Mesenchymal stem cell (in vitro differentiated cells and primary cell): ENCODE measurements around the gene CA14.
"Not testable (repeated sequence)": the region's sequence is repeated elsewhere in the genome, so short reads cannot be mapped to it uniquely, and the experiment has no call there.

Experiments used
- DNase-seq: peaks from one replicate; pipeline ENCODE4 v3.0.0-alpha.2; 2013
- H2AFZ ChIP-seq: one replicate; pipeline ENCODE4 v1.6.1; 2013; ENCODE audit warnings: low read depth, mild to moderate bottlenecking, control low read depth, inconsistent platforms, low read length, moderate library complexity
- H2AK5ac ChIP-seq: 2 replicates; pipeline ENCODE4 v1.6.1; 2013; ENCODE audit warnings: low read length, moderate library complexity, mild to moderate bottlenecking, inconsistent platforms; ENCODE audit not compliant: severe bottlenecking
- H2BK120ac ChIP-seq: one replicate; pipeline ENCODE4 v1.6.1; 2013; ENCODE audit warnings: low read depth, mild to moderate bottlenecking, inconsistent platforms, low read length, moderate library complexity
- H2BK12ac ChIP-seq, 2 experiments: one replicate each; pipeline ENCODE4 v1.6.1; 2013; ENCODE audit warnings: inconsistent platforms in 2 of 2, low read length in 2 of 2, mild to moderate bottlenecking in 2 of 2, moderate library complexity in 2 of 2, control low read depth in 1 of 2
- H2BK15ac ChIP-seq: one replicate; pipeline ENCODE4 v1.6.1; 2013; ENCODE audit warnings: mild to moderate bottlenecking, low read depth, inconsistent platforms; ENCODE audit not compliant: poor library complexity, severe bottlenecking
- H2BK5ac ChIP-seq: 2 replicates; pipeline ENCODE4 v1.6.1; 2013; ENCODE audit warnings: low read depth, mild to moderate bottlenecking, low read length, control low read depth, inconsistent platforms; ENCODE audit not compliant: poor library complexity, severe bottlenecking
- H3K14ac ChIP-seq, 2 experiments: one replicate each; pipeline ENCODE4 v1.6.1; 2013; ENCODE audit warnings: inconsistent platforms in 2 of 2, low read length in 2 of 2, control low read depth in 1 of 2, mild to moderate bottlenecking in 1 of 2, moderate library complexity in 1 of 2
- H3K18ac ChIP-seq, 2 experiments: one replicate each; pipeline ENCODE4 v1.6.1; 2013; ENCODE audit warnings: inconsistent platforms in 2 of 2, low read length in 2 of 2, control low read depth in 1 of 2, low read depth in 1 of 2, mild to moderate bottlenecking in 1 of 2
- H3K23ac ChIP-seq, 2 experiments: one replicate each; pipeline ENCODE4 v1.6.1; 2013; ENCODE audit warnings: inconsistent platforms in 2 of 2, low read length in 2 of 2, mild to moderate bottlenecking in 2 of 2, moderate library complexity in 2 of 2, control low read depth in 1 of 2
- H3K27ac ChIP-seq: 2 replicates; pipeline ENCODE4 v1.5.1; 2013; ENCODE audit warnings: mild to moderate bottlenecking, moderate library complexity, low read length, control low read depth, inconsistent platforms; ENCODE audit not compliant: poor library complexity, severe bottlenecking
- H3K27me3 ChIP-seq, 2 experiments: 2 replicates each; pipeline versions ENCODE4 v1.6.1 to v1.7.0; 2013; ENCODE audit warnings: low read length in 2 of 2, mild to moderate bottlenecking in 2 of 2, moderate library complexity in 2 of 2, control low read depth in 1 of 2, inconsistent platforms in 1 of 2; ENCODE audit not compliant: control insufficient read depth in 1 of 2, insufficient read depth in 1 of 2
- H3K36me3 ChIP-seq, 2 experiments: 2 replicates each; pipeline versions ENCODE4 v1.6.1 to v1.7.0; 2013; ENCODE audit warnings: low read length in 2 of 2, control low read depth in 1 of 2, inconsistent platforms in 1 of 2, low read depth in 1 of 2, mild to moderate bottlenecking in 1 of 2; ENCODE audit not compliant: insufficient read depth in 2 of 2, control insufficient read depth in 1 of 2
- H3K4ac ChIP-seq, 2 experiments: one replicate each; pipeline ENCODE4 v1.6.1; 2013; ENCODE audit warnings: inconsistent platforms in 2 of 2, low read length in 2 of 2, mild to moderate bottlenecking in 2 of 2, moderate library complexity in 2 of 2, control low read depth in 1 of 2, low read depth in 1 of 2
- H3K4me1 ChIP-seq: 2 replicates; pipeline ENCODE4 v1.6.1; 2013; ENCODE audit warnings: low read depth, low read length, control low read depth; ENCODE audit not compliant: control insufficient read depth, insufficient read depth
- H3K4me2 ChIP-seq: 2 replicates; pipeline ENCODE4 v1.6.1; 2013; ENCODE audit warnings: low read length, mild to moderate bottlenecking, inconsistent platforms; ENCODE audit not compliant: poor library complexity, severe bottlenecking
- H3K4me3 ChIP-seq, 2 experiments: 2 replicates each; pipeline versions ENCODE4 v1.5.1 to v1.7.0; 2013; ENCODE audit warnings: low read length in 2 of 2, mild to moderate bottlenecking in 2 of 2, control low read depth in 1 of 2, low read depth in 1 of 2; ENCODE audit not compliant: insufficient read depth in 1 of 2
- H3K79me1 ChIP-seq: replicated peaks from 2 replicates; pipeline ENCODE4 v1.6.1; 2013; ENCODE audit warnings: mild to moderate bottlenecking, control low read depth, low read length, inconsistent platforms; ENCODE audit not compliant: poor library complexity, severe bottlenecking
- H3K9ac ChIP-seq: 2 replicates; pipeline ENCODE4 v1.7.0; 2013; ENCODE audit warnings: mild to moderate bottlenecking, low read length, moderate library complexity
- H3K9me3 ChIP-seq: 2 replicates; pipeline ENCODE4 v1.7.0; 2013; ENCODE audit warnings: mild to moderate bottlenecking, low read length; ENCODE audit not compliant: control insufficient read depth
- H4K8ac ChIP-seq: one replicate; pipeline ENCODE4 v1.6.1; 2013; ENCODE audit warnings: inconsistent platforms, mild to moderate bottlenecking, low read length, moderate library complexity
- H4K91ac ChIP-seq: one replicate; pipeline ENCODE4 v1.6.1; 2013; ENCODE audit warnings: mild to moderate bottlenecking, low read length, inconsistent platforms
- WGBS: methylation state at CpG from one replicate; pipeline ENCODE4 v1.1.7; 2013; ENCODE audit warnings: mixed read lengths; 5-methylcytosine and 5-hydroxymethylcytosine counted together

CA14 gene

GRCh38 chr1:150212070-150212469 lies 45.5 kb upstream of the CA14 start:
- no peak overlapping the region for H3K4ac ChIP-seq
- no peak overlapping the region for H3K9ac ChIP-seq
- H2BK5ac ChIP-seq, result no peak overlapping the region
- H4K8ac ChIP-seq, result no peak overlapping the region
- H2BK12ac ChIP-seq, result no peak overlapping the region
- no peak overlapping the region for H3K23ac ChIP-seq
- H3K79me1 ChIP-seq, result no peaks in the 10 kb centered on the region
- no peak overlapping the region for H2AK5ac ChIP-seq
- 95% methylated on average over 6 of the region's 9 CpGs for WGBS
- H2AFZ ChIP-seq, result no peak overlapping the region
- H2BK15ac ChIP-seq, result no peak overlapping the region
- H3K27ac ChIP-seq, result no peak overlapping the region
- H3K18ac ChIP-seq, result no peak overlapping the region
- H3K4me3 ChIP-seq, result no peak overlapping the region
- no peaks in the 10 kb centered on the region for H3K27me3 ChIP-seq
- H3K4me2 ChIP-seq, result no peak overlapping the region
- DNase-seq, result no peak
- no peaks in the 10 kb centered on the region for H3K36me3 ChIP-seq
- H3K4me1 ChIP-seq, result no peaks in the 10 kb centered on the region
- H3K9me3 ChIP-seq, result no peaks in the 10 kb centered on the region
- H2BK120ac ChIP-seq, result no peak overlapping the region
- no peak overlapping the region for H4K91ac ChIP-seq
- H3K14ac ChIP-seq, result no peak overlapping the region

GRCh38 chr1:150213170-150214098 lies 44.1 kb upstream of the CA14 start:
- H2BK12ac ChIP-seq, result no peak overlapping the region
- no peak overlapping the region for H3K14ac ChIP-seq
- H2BK5ac ChIP-seq, result no peak overlapping the region

GRCh38 chr1:150214099-150214756 lies 43.3 kb upstream of the CA14 start:
- WGBS, result 87% methylated on average over 7 of the region's 18 CpGs
- H3K9me3 ChIP-seq, result not testable (repeated sequence)

More at GRCh38 chr1:150213170-150214098, 44.1 kb upstream of the CA14 start:
- Histone ChIP-seq H3K23ac (no peak overlapping the region), H2BK15ac (no peak overlapping the region), H4K8ac (peak overlapping the region; percentile 52), H3K4me2 (peak overlapping the region; percentile 83), H2BK120ac (no peak overlapping the region), H3K79me1 (no peaks in the 10 kb centered on the region), H3K4ac (peak overlapping the region in 1 of 2 experiments; percentile 11), H2AFZ (no peak overlapping the region), H3K36me3 (no peaks in the 10 kb centered on the region), H3K9ac (peak overlapping the region; percentile 92), H2AK5ac (no peak overlapping the region), H3K27me3 (no peaks in the 10 kb centered on the region), H4K91ac (peak overlapping the region; percentile 82), H3K4me3 (peak overlapping the region in 1 of 2 experiments; percentile 71), H3K27ac (peak overlapping the region; percentile 66), H3K9me3 (no peaks in the 10 kb centered on the region), H3K18ac (peak overlapping the region in 1 of 2 experiments; percentile 11), H3K4me1 (no peaks in the 10 kb centered on the region)
- 21% methylated on average over 34 of the region's 38 CpGs for WGBS
- DNase-seq, result peak; percentile 91

GRCh38 chr1:150215855-150216254 lies 41.7 kb upstream of the CA14 start:
- not testable (repeated sequence) for H2BK12ac ChIP-seq, H3K9me3 ChIP-seq, H4K91ac ChIP-seq, H4K8ac ChIP-seq, H3K27ac ChIP-seq, H3K14ac ChIP-seq, H2BK5ac ChIP-seq, H3K4me3 ChIP-seq, H3K79me1 ChIP-seq, H3K4me1 ChIP-seq, H3K18ac ChIP-seq, H2BK120ac ChIP-seq, H3K4ac ChIP-seq, H2AK5ac ChIP-seq, H3K23ac ChIP-seq, H3K27me3 ChIP-seq, H2BK15ac ChIP-seq, H3K9ac ChIP-seq, H3K4me2 ChIP-seq, DNase-seq, H2AFZ ChIP-seq
- WGBS, result over 99% methylated on average over 6 of the region's 6 CpGs
- peaks cover 0 to 11% of the 10 kb centered on the region in 2 experiments for H3K36me3 ChIP-seq

More at GRCh38 chr1:150214099-150214756, 43.3 kb upstream of the CA14 start:
- H3K27me3 ChIP-seq, H2AK5ac ChIP-seq, DNase-seq, H3K14ac ChIP-seq, H3K36me3 ChIP-seq, H2BK15ac ChIP-seq, H3K23ac ChIP-seq, H3K79me1 ChIP-seq, H2BK12ac ChIP-seq, H2BK5ac ChIP-seq, H3K4me1 ChIP-seq, H3K4ac ChIP-seq, H2AFZ ChIP-seq, H2BK120ac ChIP-seq: not testable (repeated sequence)
- Histone ChIP-seq H3K4me3 (peak overlapping the region in 1 of 2 experiments; percentile 71), H4K8ac (peak overlapping the region; percentile 35), H3K4me2 (peak overlapping the region; percentile 83), H3K18ac (peak overlapping the region in 1 of 2 experiments; percentile 21), H4K91ac (peak overlapping the region; percentile 83), H3K27ac (peak overlapping the region; percentile 66), H3K9ac (peak overlapping the region; percentile 92)
